Measurements from ENCODE around the gene FHAD1.

The FHAD1 gene

GRCh38 chr1:15400627-15401026 is 153.6 kb downstream of the FHAD1 start:
- DNase-seq (ENCODE audit: low spot score): no peak

- no peak for DNase-seq (ENCODE audit: low spot score)
Observed at GRCh38 chr1:15401391-15402055, 154.5 kb downstream of the FHAD1 start.

GRCh38 chr1:15402809-15403450 is 155.9 kb downstream of the FHAD1 start:
- no peak for DNase-seq (ENCODE audit: low spot score)

GRCh38 chr1:15403962-15404580 is 157.0 kb downstream of the FHAD1 start:
- DNase-seq (ENCODE audit: low spot score): no peak

GRCh38 chr1:15405106-15405850 is 158.3 kb downstream of the FHAD1 start:
- no peak for DNase-seq (ENCODE audit: low spot score)

- DNase-seq (ENCODE audit: low spot score): no peak
Observed at GRCh38 chr1:15406614-15407559, 159.9 kb downstream of the FHAD1 start.

GRCh38 chr1:15407580-15407979 is 160.6 kb downstream of the FHAD1 start:
- no peak for DNase-seq (ENCODE audit: low spot score)

GRCh38 chr1:15408890-15409387 is 161.9 kb downstream of the FHAD1 start:
- no peak for DNase-seq (ENCODE audit: low spot score)

GRCh38 chr1:15409388-15410222 is 162.6 kb downstream of the FHAD1 start, which contains the start of gene EFHD2:
Gene EFHD2, plus strand, starts transcription at chr1:15409888. Its CDS starts 84 bp downstream, at chr1:15409972.
- peak; percentile 87 for DNase-seq (ENCODE audit: low spot score)

- no peak for DNase-seq (ENCODE audit: low spot score)
Observed at GRCh38 chr1:15410223-15410883, 163.3 kb downstream of the FHAD1 start.

GRCh38 chr1:15410884-15411245 is 163.8 kb downstream of the FHAD1 start:
- DNase-seq (ENCODE audit: low spot score): no peak

GRCh38 chr1:15411593-15412137 is 164.6 kb downstream of the FHAD1 start:
- DNase-seq (ENCODE audit: low spot score): no peak

GRCh38 chr1:15412175-15412800 is 165.3 kb downstream of the FHAD1 start:
- no peak for DNase-seq (ENCODE audit: low spot score)

- no peak for DNase-seq (ENCODE audit: low spot score)
Observed at GRCh38 chr1:15412843-15413242, 165.8 kb downstream of the FHAD1 start.

- no peak for DNase-seq (ENCODE audit: low spot score)
Observed at GRCh38 chr1:15413563-15414444, 166.8 kb downstream of the FHAD1 start.

GRCh38 chr1:15414445-15414983 is 167.5 kb downstream of the FHAD1 start:
- no peak for DNase-seq (ENCODE audit: low spot score)

GRCh38 chr1:15417059-15417934 is 170.3 kb downstream of the FHAD1 start:
- DNase-seq (ENCODE audit: low spot score): no peak

Measured in ecto neural progenitor cell (in vitro differentiated cells).